ENCODE data around the gene ZFAND3. TPM values are rescaled to one million over a fixed set of nuclear protein-coding genes. Genes with fewer than 3 reads are reported as not detected.
A peak's percentile ranks its signal among the peaks of the same experiment; 100 is the strongest.

ZFAND3 gene, protein sequence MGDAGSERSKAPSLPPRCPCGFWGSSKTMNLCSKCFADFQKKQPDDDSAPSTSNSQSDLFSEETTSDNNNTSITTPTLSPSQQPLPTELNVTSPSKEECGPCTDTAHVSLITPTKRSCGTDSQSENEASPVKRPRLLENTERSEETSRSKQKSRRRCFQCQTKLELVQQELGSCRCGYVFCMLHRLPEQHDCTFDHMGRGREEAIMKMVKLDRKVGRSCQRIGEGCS
- 121 TPM for polyA plus RNA-seq (2013, experiment 1 of 2)
- polyA plus RNA-seq (2013, experiment 2 of 2) = 119 TPM

DNA sequence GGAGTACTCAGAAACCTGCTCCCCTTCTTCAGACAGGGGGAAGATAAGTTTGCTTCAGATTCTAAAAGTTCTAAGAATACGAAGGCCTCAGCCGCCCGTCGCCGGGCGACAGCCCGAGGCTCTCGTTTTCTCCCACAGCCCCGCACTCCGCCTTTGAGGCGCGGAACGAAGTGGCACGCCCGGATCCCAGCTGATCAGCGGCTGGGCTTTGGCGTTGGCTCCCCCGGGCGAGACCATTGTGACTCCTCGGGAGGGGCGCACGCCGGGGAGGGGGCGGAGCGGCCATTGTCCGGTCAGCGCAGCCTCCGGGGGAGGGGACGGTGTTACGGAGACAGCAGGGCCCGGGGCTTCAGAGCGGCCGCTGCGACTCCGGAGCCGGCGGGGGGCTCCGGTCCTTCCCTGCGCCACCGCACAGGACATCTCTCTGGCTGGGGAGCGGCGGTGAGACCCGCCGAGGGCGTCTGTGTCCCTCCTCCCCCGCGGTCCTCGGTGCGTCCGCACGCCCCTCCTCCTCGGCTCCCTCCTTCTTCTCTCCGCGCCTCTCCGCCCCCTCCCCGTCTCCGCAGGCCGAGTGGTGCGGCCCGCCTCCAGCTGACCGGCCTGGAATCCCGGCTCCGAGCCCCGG is at the start of gene ZFAND3:
Gene ZFAND3 (plus strand): TSS at position 551 of the 625 bp plus-strand sequence. CDS start 219 bp downstream, outside the sequence.
- 1% methylated on average over 33 to 37 of the region's 64 CpGs for WGBS, 2 experiments (ENCODE audit: insufficient coverage in 2 of 2)
- H3K27ac ChIP-seq (ENCODE audit: low read depth, low read length, severe bottlenecking) = peak within 1 kb of the TSS; percentile 98
- H3K4me3 ChIP-seq (ENCODE audit: extremely low read depth, insufficient read depth, low read length, poor library complexity, severe bottlenecking) = peak within 1 kb of the TSS; percentile 79
- H3K9me3 ChIP-seq (ENCODE audit: control insufficient read depth, low read length) = no peaks in the 10 kb centered on the region
- peaks cover 8% of the 10 kb centered on the region for H3K36me3 ChIP-seq (ENCODE audit: control insufficient read depth, insufficient read depth, low read length)
- H3K4me1 ChIP-seq (ENCODE audit: control insufficient read depth, insufficient read depth, low read length, poor library complexity, severe bottlenecking) = peaks cover 30% of the 10 kb centered on the region

GRCh38 chr6:37774028-37774680 is 45.4 kb upstream of the ZFAND3 start:
- H3K36me3 ChIP-seq (ENCODE audit: control insufficient read depth, insufficient read depth, low read length) = no peaks in the 10 kb centered on the region
- no peak overlapping the region for H3K27ac ChIP-seq (ENCODE audit: low read depth, low read length, severe bottlenecking)
- H3K9me3 ChIP-seq (ENCODE audit: control insufficient read depth, low read length) = peaks cover 7% of the 10 kb centered on the region
- no peaks in the 10 kb centered on the region for H3K4me1 ChIP-seq (ENCODE audit: control insufficient read depth, insufficient read depth, low read length, poor library complexity, severe bottlenecking)
- 83 to 96% methylated on average over 2 of the region's 3 CpGs for WGBS, 2 experiments (ENCODE audit: insufficient coverage in 2 of 2)
- H3K4me3 ChIP-seq (ENCODE audit: extremely low read depth, insufficient read depth, low read length, poor library complexity, severe bottlenecking) = no peak overlapping the region

DNA sequence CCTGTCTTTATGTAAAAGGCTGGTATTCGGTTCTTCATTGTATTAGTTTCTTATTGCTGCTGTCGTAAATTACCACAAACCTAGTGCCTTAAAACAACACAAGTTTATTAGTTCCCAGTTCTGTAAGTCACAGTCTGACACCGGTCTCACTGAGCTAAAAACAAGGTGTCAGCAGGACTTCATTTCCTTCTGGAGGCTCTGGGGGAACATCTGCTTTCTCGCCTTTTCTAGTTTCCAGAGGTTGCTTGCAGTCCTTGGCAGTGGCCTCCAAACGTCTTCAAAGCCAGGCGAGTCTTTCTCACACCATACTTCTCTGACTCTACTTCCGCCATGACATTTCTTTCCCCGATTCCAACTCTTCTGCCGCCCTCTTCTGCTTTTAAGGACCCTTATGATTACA is 43.0 kb upstream of the ZFAND3 start:
- peaks cover 7% of the 10 kb centered on the region for H3K9me3 ChIP-seq (ENCODE audit: control insufficient read depth, low read length)
- no peak overlapping the region for H3K4me3 ChIP-seq (ENCODE audit: extremely low read depth, insufficient read depth, low read length, poor library complexity, severe bottlenecking)
- peaks cover 7% of the 10 kb centered on the region for H3K4me1 ChIP-seq (ENCODE audit: control insufficient read depth, insufficient read depth, low read length, poor library complexity, severe bottlenecking)
- H3K36me3 ChIP-seq (ENCODE audit: control insufficient read depth, insufficient read depth, low read length) = no peaks in the 10 kb centered on the region
- H3K27ac ChIP-seq (ENCODE audit: low read depth, low read length, severe bottlenecking) = no peak overlapping the region
- WGBS, 2 experiments (ENCODE audit: insufficient coverage in 2 of 2) = 77 to 80% methylated on average over 7 to 8 of the region's 9 CpGs

DNA sequence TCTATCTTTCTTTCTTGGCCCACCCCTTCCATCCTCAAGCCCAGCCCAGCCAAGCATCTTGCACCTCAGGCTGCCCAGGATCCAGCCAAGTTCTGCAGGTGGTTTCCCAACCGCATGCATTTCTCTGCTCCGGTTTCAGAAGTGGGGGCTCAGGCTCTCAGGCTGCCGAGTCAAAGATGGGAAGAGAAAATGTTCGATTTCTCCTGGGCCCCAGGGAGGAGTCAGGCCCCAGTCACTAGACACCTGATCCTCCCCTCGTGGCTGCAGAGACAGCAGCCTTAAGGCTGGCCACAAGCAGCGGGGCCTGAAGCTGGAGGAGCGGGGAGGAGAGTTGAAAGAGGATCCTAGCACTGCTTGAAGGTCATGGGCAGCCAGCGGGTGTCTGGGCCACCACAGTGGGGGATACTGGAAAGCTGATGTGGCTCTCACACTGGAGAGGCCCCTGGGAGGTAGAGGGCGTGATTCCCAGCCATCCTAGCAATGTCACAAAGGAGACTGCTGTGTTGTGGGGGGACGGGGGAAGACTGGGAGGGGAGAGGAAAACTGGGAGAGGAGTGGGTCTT is 42.2 kb upstream of the ZFAND3 start:
- Histone ChIP-seq H3K4me3 (ENCODE audit: extremely low read depth, insufficient read depth, low read length, poor library complexity, severe bottlenecking) (no peak overlapping the region), H3K4me1 (ENCODE audit: control insufficient read depth, insufficient read depth, low read length, poor library complexity, severe bottlenecking) (peaks cover 7% of the 10 kb centered on the region), H3K9me3 (ENCODE audit: control insufficient read depth, low read length) (peaks cover 7% of the 10 kb centered on the region), H3K27ac (ENCODE audit: low read depth, low read length, severe bottlenecking) (no peak overlapping the region), H3K36me3 (ENCODE audit: control insufficient read depth, insufficient read depth, low read length) (no peaks in the 10 kb centered on the region)
- 10 to 18% methylated on average over 6 to 9 of the region's 10 CpGs for whole genome bisulfite sequencing, 2 experiments (ENCODE audit: insufficient coverage in 2 of 2)

DNA sequence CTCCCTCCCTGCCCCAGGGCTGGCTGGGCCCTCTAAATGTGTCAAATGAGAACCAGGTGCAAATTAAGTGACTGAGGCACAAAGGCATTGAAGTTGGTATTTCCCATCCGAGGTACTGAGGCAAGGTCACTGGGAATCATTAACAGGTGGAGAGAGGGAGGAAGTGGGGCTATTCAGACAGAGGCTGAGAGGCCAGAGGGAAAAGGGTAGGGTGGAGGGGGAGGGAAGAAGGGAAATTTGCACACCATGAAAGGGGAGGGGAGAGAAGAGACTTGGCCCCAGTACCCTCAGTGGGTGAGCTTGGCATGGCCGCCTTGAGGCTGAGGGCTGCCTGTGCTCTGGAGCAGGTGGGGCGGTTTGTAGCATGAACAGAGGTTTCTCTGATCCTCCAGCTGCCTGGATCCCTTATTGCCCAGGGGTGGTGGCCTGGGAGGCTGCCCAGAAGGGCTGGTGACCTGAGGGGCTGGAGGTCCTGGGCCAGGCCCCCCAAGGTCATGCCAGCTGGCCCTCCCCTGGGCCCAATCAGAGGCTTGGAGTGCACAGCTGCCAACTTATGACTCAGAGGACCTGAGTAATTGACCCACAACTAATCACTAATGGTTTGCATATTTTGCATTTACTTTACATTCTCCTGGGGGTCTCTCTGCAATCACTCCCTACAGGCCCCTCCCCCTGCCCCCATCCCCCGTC is 40.3 kb upstream of the ZFAND3 start:
- Histone ChIP-seq H3K4me3 (ENCODE audit: extremely low read depth, insufficient read depth, low read length, poor library complexity, severe bottlenecking) (no peak overlapping the region), H3K4me1 (ENCODE audit: control insufficient read depth, insufficient read depth, low read length, poor library complexity, severe bottlenecking) (peaks cover 16% of the 10 kb centered on the region)
- 44 to 54% methylated on average over 2 to 3 of the region's 4 CpGs for WGBS, 2 experiments (ENCODE audit: insufficient coverage in 2 of 2)

GRCh38 chr6:37779902-37780628 is 39.5 kb upstream of the ZFAND3 start:
- Histone ChIP-seq H3K27ac (ENCODE audit: low read depth, low read length, severe bottlenecking) (no peak overlapping the region), H3K4me3 (ENCODE audit: extremely low read depth, insufficient read depth, low read length, poor library complexity, severe bottlenecking) (no peak overlapping the region), H3K9me3 (ENCODE audit: control insufficient read depth, low read length) (no peaks in the 10 kb centered on the region), H3K4me1 (ENCODE audit: control insufficient read depth, insufficient read depth, low read length, poor library complexity, severe bottlenecking) (peaks cover 24% of the 10 kb centered on the region), H3K36me3 (ENCODE audit: control insufficient read depth, insufficient read depth, low read length) (no peaks in the 10 kb centered on the region)
- 65 to 66% methylated on average over 2 to 5 of the region's 7 CpGs for WGBS, 2 experiments (ENCODE audit: insufficient coverage in 2 of 2)

More for the DNA sequence above, 40.3 kb upstream of the ZFAND3 start:
- Histone ChIP-seq H3K36me3 (ENCODE audit: control insufficient read depth, insufficient read depth, low read length) (no peaks in the 10 kb centered on the region), H3K27ac (ENCODE audit: low read depth, low read length, severe bottlenecking) (no peak overlapping the region), H3K9me3 (ENCODE audit: control insufficient read depth, low read length) (peaks cover 1% of the 10 kb centered on the region)

DNA sequence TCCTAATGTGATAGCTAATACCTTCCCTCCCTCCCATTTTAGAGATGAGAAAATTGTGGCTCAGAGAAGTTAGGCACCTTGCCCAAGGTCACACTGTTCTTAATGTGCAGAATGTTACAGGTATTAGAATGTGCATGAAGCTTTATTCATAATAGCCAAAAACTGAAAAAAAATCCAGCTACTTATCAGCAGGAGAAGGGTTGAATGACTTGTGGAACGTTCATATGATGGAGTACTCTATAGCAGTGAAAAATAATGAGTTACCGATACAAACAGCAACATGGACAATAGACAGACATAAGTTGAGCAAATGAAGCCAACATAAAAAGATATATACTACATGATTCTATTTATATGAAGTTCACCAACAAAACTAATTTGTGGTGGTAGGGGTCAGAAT is 37.7 kb upstream of the ZFAND3 start:
- Histone ChIP-seq H3K27ac (ENCODE audit: low read depth, low read length, severe bottlenecking) (no peak overlapping the region), H3K9me3 (ENCODE audit: control insufficient read depth, low read length) (no peaks in the 10 kb centered on the region), H3K4me1 (ENCODE audit: control insufficient read depth, insufficient read depth, low read length, poor library complexity, severe bottlenecking) (peaks cover 24% of the 10 kb centered on the region), H3K36me3 (ENCODE audit: control insufficient read depth, insufficient read depth, low read length) (no peaks in the 10 kb centered on the region), H3K4me3 (ENCODE audit: extremely low read depth, insufficient read depth, low read length, poor library complexity, severe bottlenecking) (no peak overlapping the region)
- no CpG with 5 or more reads among the region's 2 CpGs for WGBS, 2 experiments (ENCODE audit: insufficient coverage in 2 of 2)

- Histone ChIP-seq H3K36me3 (ENCODE audit: control insufficient read depth, insufficient read depth, low read length) (no peaks in the 10 kb centered on the region), H3K9me3 (ENCODE audit: control insufficient read depth, low read length) (no peaks in the 10 kb centered on the region), H3K4me1 (ENCODE audit: control insufficient read depth, insufficient read depth, low read length, poor library complexity, severe bottlenecking) (peaks cover 24% of the 10 kb centered on the region), H3K4me3 (ENCODE audit: extremely low read depth, insufficient read depth, low read length, poor library complexity, severe bottlenecking) (peak overlapping the region; percentile 27), H3K27ac (ENCODE audit: low read depth, low read length, severe bottlenecking) (peak overlapping the region; percentile 43)
- WGBS, 2 experiments (ENCODE audit: insufficient coverage in 2 of 2) = 12 to 24% methylated on average over 14 to 16 of the region's 26 CpGs
Observed at GRCh38 chr6:37783025-37783855, 36.3 kb upstream of the ZFAND3 start.

DNA sequence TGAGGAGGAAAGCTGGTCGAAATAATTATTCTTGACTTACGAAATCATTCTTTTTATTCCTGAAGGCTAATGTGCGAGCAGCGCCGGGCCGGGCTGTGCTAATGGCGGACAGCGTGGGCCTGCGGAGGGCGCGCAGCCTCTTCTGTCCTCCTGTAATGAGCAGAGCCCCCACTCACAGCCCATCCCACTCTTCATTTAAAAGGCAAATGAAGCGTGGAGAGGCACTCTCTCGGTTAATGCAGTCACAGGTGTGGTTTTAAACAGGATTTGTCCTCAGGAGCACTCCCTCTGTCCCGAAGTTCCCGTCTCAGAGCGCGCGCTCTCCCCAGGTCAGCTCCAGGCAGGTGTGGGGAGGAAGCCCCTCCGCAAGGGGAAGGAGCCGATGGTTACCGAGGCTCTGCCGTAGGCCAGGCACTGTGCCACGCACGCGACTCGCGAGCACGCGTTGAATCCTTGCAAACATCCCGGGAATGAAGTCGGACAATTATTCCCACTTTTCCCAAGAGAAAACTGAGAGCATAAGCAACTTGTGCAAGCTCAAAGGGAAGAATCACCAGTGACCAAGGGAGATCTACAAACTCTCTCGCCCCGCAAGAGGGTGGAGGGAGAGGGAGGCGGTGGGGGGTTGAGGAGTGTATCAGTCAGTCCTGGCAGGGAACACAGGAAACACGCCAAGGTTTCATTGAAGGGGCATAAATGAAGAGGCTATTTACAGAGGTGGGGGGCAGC is 35.5 kb upstream of the ZFAND3 start:
- peak overlapping the region; percentile 27 for H3K4me3 ChIP-seq (ENCODE audit: extremely low read depth, insufficient read depth, low read length, poor library complexity, severe bottlenecking)
- H3K9me3 ChIP-seq (ENCODE audit: control insufficient read depth, low read length) = no peaks in the 10 kb centered on the region

More for the DNA sequence above, 35.5 kb upstream of the ZFAND3 start:
- Histone ChIP-seq H3K36me3 (ENCODE audit: control insufficient read depth, insufficient read depth, low read length) (no peaks in the 10 kb centered on the region), H3K4me1 (ENCODE audit: control insufficient read depth, insufficient read depth, low read length, poor library complexity, severe bottlenecking) (peaks cover 24% of the 10 kb centered on the region), H3K27ac (ENCODE audit: low read depth, low read length, severe bottlenecking) (no peak overlapping the region)
- WGBS, 2 experiments (ENCODE audit: insufficient coverage in 2 of 2) = 17 to 19% methylated on average over 30 to 34 of the region's 35 CpGs
